GM18870 (cell line): ENCODE results near the gene CASP8AP2.
"Not testable (repeated sequence)": the region's sequence is repeated elsewhere in the genome, so short reads cannot be mapped to it uniquely, and the experiment has no call there.

Experiments used
- ATAC-seq: cut with Tn5 transposase; IDR thresholded peaks from one replicate; pipeline ENCODE4 v1.9.1; 2021; ENCODE audit warnings: moderate library complexity; ENCODE audit not compliant: unreplicated experiment

Gene CASP8AP2

DNA sequence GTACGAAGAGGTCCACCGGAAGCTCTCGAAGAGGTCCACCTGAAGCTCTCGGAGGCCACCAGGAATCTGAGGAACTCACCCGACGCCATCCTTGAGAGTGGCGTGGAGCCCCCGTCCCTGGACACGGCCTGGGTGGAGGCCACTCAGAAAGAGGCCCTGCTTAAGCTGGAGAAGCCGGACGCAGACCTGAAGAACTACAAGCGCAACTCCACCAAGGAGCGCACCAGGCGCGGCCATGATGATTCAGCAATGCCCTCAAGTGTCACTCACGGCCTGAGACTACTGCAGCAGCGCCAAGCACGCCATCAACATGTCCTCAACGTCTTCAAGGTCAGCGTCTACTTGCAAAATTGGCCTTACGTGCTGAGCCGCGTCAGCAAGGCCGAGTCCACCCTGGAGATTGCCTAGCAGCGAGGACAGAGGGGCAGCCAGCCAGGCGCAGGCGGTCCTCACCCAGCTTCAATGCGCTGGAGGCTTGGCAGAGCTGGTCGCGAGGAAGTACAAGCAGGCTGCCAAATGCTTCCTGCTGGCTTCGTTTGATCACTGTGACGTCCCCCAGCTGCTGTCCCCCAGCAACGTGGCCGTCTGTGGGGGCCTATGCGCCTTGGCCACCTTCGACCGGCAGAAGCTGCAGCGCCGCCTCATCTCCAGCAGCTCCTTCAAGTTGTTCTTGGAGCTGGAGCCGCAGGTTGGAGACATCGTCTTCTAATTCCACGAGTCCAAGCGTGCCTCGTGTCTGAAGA, 56.9 kb downstream of the CASP8AP2 start:
- ATAC-seq: no peak

DNA sequence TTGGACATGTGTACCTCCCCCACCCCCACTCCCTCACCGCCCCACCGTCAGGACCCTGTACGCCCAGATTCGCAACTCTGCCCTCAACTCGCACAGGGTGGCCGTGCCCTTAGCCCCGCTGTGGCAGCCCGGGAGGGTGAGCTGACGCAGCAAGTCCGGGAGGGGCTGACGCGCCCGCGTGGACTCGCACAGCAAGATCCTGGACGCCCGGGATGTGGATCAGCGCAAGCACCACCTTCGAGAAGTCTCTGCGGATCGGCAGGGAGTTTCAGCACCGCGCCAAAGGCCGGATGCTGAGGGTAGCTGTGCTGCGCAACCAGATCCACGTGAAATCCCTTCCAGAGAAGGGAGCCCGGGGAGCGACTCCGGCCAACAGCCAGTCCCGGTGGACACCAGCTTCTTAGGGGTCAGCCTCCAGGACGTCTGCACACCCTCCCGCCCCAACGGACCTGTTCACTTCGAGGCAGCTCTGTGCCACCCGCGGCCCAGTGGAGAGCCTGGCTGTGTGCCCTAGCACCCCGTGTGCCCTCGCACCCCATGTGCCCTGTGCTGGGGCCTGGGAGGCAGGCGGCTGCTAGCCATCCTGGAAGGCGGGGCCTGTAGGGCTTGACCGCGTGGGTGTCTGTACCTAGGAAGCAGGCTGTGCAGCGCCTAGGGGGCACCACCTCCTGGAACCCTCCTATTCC, 57.9 kb downstream of the CASP8AP2 start:
- ATAC-seq: no peak

DNA sequence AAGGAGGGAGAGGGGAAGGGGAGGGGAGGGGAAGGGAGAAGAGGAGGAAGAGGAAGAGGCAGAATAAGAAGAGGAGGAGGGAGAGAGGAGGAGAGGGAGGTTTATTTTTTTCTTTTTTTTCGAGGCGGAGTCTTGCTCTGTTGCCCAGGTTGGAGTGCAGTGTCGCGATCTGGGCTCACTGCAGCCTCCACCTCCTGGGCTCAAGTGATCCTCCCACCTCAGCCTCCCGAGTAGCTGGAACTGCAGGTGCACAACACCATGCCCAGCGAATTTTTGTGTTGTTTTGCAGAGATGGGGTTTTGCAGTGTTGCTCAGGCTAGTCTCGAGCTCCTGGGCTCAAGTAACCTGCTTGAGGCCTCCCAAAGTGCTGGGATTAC, 58.4 kb downstream of the CASP8AP2 start:
- no peak for ATAC-seq

DNA sequence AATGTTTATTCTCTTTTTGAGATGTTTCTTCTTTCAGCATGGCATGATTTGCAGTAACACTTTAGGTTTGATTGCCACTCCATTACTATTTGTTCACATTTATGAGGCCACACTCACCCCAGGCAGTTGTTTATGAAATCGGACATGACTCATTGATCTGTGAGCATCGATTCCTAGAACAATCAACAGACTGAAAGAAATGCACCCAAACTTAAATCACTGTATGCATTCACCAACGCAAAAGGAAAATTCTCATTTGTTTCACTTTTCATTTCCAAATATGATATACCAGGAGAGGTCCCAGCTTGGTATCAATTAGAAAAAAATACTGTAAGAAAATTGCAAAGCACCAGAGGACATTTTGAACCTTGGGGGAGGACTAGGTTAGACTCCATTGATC, 59.2 kb downstream of the CASP8AP2 start:
- no peak for ATAC-seq

DNA sequence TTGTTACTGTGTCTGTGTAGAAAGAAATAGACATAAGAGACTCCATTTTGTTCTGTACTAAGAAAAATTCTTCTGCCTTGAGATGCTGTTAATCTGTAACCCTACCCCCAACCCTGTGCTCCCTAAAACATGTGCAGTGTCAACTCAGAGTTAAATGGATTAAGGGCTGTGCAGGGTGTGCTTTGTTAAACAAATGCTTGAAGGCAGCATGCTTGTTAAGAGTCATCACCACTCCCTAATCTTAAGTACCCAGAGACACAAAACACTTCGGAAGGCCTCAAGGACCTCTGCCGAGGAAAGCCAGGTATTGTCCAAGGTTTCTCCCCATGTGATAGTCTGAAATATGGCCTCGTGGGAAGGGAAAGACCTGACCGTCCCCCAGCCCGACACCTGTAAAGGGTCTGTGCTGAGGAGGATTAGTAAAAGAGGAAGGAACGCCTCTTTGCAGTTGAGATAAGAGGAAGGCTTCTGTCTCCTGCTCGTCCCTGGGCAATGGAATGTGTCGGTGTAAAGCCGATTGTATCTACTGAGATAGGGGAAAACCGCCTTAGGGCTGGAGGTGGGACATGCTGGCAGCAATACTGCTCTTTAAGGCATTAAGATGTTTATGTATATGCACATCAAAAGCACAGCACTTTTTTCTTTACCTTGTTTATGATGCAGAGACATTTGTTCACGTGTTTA, 61.3 kb downstream of the CASP8AP2 start:
- ATAC-seq: not testable (repeated sequence)

DNA sequence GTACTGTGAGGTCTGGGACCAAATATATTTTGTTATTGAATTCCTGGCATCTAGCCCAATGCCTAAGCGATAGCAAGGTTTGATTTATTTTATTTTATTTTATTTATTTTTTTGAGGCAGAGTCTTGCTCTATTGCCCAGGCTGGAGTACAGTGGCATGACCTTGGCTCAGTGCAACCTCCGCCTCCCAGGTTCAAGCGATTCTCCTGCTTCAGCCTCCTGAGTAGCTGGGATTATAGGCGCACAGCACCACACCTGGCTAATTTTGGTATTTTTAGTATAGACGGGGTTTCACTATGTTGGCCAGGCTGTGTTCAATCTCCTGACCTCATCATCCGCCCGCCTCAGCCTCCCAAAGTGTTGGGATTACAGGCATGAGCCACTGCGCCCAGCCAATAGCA, 62.9 kb downstream of the CASP8AP2 start:
- ATAC-seq: not testable (repeated sequence)

DNA sequence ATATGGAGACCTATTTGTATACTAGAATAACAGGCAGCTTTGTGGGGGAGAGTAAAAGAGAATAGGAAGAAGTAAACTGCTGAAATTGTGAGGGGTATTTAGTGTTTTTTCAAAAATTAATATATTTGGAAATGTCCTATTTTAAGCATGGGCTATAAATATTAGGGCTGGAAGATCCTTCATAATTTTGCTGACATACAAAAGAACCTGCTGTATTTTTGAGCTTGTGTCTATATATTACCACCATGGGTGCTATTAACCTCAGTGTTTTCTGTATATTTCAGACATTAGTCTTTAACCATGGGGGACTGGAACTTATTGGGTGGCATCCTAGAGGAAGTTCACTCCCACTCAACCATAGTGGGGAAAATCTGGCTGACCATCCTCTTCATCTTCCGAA, 64.5 kb downstream of the CASP8AP2 start, which contains the start of gene GJA10:
Gene GJA10, plus strand, starts transcription at position 301 of the 400 bp plus-strand sequence. Its CDS starts 0 bp downstream, at position 301.
- no peak for ATAC-seq

DNA sequence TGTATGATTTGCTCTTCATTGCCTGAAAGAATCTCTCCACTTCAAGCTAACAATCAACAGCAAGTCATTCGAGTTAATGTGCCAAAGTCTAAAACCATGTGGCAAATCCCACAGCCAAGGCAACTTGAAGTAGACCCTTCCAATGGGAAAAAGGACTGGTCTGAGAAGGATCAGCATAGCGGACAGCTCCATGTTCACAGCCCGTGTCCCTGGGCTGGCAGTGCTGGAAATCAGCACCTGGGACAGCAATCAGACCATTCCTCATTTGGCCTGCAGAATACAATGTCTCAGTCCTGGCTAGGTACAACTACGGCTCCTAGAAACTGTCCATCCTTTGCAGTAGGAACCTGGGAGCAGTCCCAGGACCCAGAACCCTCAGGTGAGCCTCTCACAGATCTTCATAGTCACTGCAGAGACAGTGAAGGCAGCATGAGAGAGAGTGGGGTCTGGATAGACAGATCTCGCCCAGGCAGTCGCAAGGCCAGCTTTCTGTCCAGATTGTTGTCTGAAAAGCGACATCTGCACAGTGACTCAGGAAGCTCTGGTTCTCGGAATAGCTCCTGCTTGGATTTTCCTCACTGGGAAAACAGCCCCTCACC, 65.7 kb downstream of the CASP8AP2 start:
- ATAC-seq: no peak

DNA sequence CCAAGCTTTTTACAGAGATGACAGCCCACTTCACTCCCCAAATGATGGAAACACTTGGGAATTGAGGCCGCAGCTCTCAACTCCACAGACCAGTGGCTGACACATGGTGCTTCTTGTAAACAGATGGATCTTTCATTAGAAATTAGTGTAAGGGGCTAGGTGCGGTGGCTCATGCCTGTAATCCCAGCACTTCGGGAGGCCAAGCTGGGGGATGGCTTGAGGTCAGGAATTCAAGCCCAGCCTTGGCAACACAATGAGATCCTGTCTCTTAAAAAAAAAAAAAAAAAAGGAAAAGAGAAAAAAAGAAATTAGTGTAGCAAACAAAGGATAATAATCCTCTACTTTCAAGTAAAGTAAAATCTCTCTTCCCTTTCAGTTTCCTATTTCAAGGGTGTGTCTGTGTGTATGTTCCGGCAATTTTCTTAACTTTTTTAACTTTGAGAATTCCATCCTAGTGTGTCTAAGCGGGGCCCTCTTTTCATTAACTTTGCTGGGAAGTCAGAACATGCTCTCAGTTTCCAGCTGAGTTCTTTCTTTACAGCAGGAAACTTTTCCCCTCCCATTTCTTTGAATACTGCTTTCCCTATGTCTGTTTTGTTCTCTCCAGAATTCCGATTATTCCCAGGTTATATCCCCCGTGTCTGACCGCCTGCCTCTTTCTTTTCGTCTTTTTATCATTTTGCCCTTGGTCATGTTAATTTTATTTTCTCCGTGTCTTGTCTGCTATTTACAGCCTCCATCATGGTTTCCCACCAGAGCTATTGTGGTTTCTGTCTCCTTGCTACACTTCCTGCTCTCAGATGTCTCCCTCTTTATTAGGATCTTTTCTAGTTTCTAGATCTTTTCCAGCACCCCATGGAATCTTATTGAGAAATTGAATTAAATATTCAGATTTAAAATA, 80.6 kb downstream of the CASP8AP2 start:
- ATAC-seq: not testable (repeated sequence)

DNA sequence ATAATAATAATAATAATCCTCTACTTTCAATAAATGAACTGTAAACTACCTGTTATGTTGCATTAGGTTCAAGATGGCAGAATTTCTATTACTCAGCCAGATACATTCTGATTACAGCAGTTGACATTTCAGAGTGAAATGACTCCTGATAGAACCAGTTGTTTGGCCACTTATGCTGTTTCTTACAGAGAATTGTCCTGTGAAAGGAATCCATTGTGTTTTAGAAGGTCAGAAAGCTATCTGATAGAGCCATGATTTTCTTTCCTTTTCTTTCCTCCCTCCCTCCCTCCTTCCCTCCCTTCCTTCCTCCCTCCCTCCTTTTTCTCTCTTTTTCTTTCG, 81.2 kb downstream of the CASP8AP2 start:
- no peak for ATAC-seq

DNA sequence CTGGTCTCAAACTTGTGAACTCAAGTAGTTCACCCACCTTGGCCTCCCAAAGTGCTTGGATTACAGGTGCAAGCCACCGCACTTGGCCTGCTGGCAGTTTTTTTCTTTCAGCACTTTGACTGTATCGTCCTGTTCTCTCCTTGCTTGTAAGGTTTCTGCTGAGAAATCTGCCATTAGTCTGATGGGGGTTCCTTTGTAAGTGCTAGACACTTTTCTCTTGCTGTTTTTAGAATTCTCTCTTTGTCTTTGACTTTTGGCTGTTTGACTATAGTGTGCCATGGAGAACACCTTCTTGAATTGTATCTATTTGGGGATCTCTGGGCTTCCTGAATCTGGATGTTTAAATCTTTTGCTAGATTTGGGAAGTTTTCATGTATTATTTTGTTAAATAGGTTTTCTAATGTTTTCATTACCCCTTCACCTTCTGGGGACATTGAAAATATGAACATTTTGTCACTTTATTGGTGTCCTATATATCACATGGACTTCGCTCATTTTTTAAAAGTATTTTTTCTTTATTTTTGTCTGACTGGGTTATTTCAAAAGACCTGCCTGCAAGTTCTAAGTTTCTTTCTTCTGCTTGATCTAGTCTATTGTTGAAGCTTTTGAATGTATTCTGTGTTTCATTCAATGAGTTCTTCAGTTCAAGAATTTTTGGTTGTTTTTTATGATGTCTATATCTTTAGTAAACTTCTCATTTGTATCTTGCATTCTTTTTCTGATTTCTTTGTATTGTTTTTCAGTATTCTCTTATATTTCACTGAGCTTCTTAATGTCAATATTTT, 86.6 kb downstream of the CASP8AP2 start:
- no peak for ATAC-seq

DNA sequence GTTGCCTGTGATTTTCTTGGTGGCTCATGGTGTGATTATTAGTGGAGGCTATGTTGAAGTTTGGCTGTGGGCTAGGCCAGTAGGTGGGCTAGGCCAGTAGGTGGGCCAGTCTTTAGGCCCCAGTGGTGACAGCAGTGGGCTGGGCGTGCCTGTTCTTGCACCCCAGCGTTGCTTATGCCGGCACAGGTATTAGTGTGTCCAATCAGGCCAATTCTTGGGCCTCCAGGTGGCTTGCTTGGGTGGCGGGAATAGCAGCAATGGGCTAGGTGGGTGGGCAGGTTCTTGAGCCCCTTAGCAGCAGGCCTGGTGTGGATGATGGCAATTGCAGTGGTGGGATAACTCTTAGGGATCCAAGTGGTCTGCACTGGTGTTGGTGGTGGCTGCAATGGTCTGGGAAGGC, 87.5 kb downstream of the CASP8AP2 start:
- ATAC-seq: no peak

DNA sequence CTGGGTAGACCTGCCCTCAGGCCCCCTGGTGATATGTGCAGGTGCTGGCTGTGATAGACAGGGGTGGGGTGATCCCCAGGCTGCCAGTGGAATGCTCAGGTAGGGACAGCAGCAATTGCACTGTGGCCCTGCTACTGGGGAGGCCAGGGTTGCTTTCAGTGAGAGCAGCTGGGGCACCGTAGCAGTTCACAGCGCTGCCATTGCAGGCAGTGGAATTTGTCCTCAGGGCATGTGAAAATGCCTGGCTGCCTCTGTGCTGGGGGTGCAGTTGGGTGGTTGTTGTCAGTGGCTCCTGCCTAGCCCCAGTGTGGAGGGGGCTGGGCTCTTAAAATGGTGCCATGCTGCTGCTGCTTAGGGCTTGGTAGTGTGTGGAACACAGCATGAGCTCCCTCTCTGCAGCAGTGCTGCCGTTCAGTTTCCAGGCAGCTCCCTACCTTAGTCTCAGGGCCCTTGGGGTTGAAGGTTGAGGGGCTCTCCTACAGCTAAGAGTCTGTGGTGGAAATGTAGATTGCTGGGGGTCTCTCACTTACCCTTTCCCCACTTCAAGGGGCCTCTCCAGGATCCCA, 88.2 kb downstream of the CASP8AP2 start:
- ATAC-seq: no peak
